GM12891 (cell line): ENCODE results near the gene MAP2K7.

Source experiments
- POLR2A ChIP-seq: IDR thresholded peaks from 2 replicates; pipeline ENCODE4 v1.6.1; 2011; ENCODE audit warnings: low read depth, low read length, control low read depth
- POLR2AphosphoS5 ChIP-seq: IDR thresholded peaks from 2 replicates; pipeline ENCODE4 v1.6.1; 2011; ENCODE audit warnings: low read depth, low read length, control low read depth
- SPI1 ChIP-seq: IDR thresholded peaks from 2 replicates; pipeline ENCODE4 v1.6.1; 2011; ENCODE audit warnings: low read depth, low read length, control low read depth
- TAF1 ChIP-seq: IDR thresholded peaks from 2 replicates; pipeline ENCODE4 v1.6.1; 2011; ENCODE audit warnings: low read depth, low read length, control low read depth

GRCh38 chr19:7932276-7932929 lies 28.7 kb downstream of the MAP2K7 start:
- TF ChIP-seq POLR2A (no peak), POLR2AphosphoS5 (no peak), SPI1 (no peak), TAF1 (no peak)
